Activated CD4-positive, CD25-positive, alpha-beta regulatory T cell treated with anti-CD3 and anti-CD28 coated beads, Interleukin-2, amount 50 U/mL, for 24 hours (primary cell): ENCODE measurements around the gene SYTL4.

ENCODE experiments used
- ATAC-seq, 2 donors: fragments of 150-1000 bp; cut with Tn5 transposase; one replicate each; pipeline ENCODE4 v1.10.0; 2021; ENCODE audit warnings: mild to moderate bottlenecking in 1 of 2, moderate library complexity in 1 of 2

SYTL4 gene

DNA sequence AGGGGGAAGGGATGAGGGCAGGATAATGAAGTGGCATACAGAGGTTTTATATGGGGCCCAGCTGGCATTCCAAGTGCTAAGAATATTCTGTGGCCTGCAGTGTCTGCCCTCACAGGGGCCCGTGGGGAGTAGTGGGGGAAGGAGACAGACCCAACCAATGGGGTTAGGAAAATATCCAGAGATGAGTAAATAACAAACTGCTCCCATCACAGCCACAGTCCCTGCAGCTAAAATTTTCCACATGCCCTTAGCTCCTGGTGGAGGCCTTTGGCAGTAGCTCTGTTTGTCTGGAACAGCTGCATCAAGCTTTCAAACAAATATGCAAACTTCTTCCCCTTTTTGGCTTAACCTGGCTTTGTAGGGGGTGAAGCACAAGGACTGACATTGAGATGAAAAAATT lies 84.8 kb downstream of the SYTL4 start:
- no peak for ATAC-seq

DNA sequence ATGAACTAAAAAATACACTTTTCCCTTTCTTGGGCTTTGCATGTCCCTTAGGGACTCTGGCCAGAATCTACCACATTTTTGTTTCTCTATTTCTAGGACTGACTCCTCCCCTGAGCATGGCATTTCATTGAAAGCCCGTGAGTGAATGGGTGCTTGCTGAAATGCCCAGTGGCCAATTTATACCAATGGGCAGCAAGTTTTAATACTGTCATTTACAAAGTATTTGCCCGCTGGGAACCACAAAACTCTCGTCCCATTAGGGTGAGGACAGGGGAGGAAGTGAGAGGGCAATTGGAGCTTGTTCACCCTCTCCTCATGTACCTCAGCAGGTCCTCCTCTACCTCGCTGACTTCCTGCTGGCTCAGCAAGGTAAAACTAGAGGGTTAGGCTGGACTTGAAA lies 86.8 kb downstream of the SYTL4 start:
- no peak for ATAC-seq

DNA sequence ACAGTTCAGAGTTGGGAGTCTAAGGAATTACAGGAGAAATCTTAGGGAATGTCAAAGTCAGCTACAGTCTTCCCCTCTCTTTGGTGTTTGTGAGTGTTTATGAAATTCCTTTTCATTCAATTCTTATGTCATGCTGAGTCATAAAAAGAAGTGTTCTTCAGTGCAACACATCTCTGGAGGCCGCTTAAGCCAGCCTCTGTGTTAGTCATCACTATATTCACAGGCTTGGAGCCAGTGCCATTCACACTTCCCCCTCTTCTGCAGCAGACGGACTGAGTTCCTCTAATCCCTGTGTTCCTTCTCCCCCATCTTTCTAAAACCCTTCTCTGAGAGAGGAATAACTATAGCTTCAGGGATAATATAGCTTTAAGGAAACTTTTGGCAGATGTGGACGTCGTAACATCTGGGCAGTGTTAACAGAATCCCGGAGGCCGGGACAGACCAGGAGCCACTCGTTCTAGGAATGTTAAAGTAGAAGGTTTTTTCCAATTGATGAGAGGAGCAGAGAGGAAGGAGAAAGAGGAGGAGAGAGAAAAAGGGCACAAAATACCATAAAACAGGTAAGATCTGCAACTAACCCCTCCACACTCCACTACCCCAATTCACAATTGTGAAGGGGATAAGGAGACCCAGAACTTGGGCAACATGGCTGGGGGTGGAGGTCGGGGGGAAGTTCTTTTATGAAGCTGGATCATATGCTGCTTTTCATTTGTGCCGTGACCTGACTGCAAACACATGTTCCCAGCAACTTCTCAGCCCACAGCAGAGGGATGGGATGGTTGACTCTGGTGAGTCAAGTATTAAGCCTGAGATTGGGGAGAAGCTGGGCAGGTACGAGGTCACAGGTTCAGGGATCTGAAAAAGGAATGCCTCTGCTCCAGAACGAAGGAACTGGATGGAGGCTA lies 87.7 kb downstream of the SYTL4 start, which contains the start of gene SRPX2:
Gene SRPX2 (plus strand): TSS at position 244 of the 905 bp plus-strand sequence. CDS start 2,124 bp downstream, outside the sequence.
- ATAC-seq = no peak

DNA sequence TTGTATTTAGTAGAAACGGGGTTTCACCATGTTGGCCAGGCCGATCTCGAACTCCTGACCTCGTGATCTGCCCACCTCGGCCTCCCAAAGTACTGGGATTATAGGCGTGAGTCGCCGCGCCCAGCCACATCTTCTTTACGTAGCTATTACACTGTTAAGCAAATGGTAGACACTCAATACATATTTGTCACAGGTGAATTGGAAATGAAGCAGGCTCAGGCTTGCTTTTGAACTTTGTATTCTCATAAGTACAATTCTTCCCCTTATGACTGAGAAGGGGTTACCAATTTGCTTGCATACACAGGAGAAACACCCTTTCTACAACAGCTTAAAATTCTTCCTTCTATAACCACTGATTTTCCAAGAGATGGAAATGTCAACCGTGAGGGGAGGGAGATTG lies 88.7 kb downstream of the SYTL4 start:
- no peak for ATAC-seq

DNA sequence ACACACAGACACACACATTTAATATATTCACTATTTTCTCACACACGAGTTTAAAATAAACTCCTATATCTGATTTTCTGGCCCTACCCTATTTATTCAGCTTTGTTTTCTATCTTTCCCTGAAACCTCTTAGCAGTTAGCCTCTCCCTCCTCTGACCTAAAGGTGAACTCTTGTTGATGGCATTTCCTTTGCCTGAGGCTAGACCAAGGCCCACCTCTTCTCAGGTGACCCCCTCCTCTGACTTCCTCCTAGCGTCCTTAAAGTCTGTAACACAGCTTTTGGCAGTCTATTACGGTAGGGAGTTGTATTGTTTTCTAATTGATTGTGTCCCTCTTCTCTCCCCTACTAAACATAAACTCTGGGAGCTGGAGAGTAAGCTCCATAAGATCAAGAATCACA lies 89.6 kb downstream of the SYTL4 start:
- no peak for ATAC-seq

DNA sequence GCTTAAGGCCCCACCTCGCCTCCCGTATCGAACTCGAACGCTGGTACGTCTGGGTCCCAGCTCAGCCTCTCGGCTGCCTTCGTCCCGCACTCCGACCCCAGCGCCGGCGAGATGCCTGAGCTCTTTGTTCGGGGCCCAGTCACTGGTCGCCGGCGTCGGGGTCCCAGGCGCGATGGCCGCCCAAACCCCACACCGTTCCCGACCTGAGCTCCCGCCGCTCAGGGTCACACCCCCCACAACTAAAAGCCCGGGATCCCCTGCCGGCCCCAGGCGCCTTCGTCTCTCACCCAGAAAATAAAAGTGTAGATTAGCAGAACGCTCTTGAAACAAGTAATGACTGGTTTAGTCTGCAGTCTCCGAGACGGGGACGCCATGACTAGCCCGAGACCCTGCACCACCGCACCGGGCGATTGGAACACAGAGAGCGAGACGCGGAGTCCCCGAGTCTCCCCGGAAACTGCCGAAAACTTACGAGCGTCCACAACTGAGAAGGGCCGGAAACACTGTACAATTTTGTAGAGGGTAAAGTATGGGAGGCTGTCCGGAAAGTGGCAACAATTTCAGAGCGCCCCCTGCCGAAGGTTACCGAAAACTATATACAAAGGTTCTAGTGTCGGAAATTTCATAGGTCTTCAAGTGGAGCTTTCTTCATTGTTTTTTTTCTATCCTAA lies 95.5 kb downstream of the SYTL4 start, which contains the start of gene TSPAN6:
Gene TSPAN6 (minus strand): TSS at position 486 of the 671 bp plus-strand sequence. CDS start 112 bp downstream, at position 374.
- ATAC-seq = peak; percentile 98 to 99

DNA sequence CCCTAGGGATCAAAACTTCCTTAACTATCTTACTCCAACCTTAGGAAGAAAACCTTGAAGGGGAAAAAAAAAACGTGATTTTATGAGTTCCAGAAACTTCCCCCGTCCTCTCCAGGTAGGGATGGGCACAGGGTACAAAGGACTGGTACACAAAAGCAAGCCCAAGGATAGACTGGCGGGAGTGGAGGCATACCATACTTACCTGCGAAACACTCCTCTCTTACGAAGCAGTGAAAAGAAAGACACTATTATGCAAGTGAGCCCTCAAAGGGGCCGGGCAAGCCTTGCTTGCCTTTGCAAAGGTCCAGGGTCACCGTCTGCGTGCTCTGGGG lies 96.0 kb downstream of the SYTL4 start:
- no peak for ATAC-seq

DNA sequence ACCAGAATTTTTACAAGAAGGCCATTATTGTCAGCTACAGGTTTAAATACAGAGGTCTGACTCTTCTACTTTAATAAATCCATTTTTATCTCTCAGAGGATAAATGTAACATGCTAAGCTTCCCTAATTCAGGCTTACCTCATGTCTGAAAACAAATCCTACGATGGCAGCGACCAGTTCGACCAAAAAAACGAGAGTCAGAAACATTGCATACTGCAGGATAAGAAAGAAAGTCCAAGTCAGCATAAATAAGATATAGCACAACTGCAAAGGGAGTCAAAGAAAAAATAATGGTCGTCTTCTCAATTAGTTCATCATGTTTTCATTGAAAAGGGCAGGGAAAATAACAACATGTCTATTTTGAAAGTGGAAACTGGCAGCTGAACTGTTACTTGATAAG lies 96.9 kb downstream of the SYTL4 start:
- ATAC-seq = no peak

DNA sequence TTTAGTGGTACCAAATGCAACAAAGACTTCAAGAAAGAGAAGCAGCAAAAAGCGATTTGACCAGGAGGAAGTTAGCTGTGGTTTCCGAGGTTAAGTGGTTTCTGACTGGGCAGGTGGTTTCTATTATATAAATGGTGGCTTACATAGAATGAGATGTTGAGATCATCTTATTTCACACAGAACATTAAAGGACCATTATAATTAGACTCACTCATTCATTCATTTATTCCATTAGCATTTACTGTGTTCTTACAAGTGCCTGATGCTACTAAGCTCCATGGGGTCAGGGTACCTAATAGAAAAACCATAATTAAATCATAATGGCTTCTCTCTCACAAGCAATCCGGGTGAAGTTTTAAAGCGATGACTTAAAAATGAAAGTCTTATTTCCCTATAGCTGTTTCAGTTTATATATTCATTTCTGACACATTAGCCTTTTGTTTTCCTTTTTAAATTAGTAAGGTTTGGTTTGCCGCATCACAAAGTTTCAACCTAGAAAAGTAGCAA lies 105.9 kb downstream of the SYTL4 start:
- ATAC-seq = peak in 1 of 2 donors; percentile 53
